Measurements from ENCODE around the gene ACAP1. TPM values are rescaled to one million over a fixed set of nuclear protein-coding genes. Genes with fewer than 3 reads are reported as not detected.

Gene ACAP1
- total RNA-seq, 1 donor from 2014 or later: 23.2 TPM

DNA sequence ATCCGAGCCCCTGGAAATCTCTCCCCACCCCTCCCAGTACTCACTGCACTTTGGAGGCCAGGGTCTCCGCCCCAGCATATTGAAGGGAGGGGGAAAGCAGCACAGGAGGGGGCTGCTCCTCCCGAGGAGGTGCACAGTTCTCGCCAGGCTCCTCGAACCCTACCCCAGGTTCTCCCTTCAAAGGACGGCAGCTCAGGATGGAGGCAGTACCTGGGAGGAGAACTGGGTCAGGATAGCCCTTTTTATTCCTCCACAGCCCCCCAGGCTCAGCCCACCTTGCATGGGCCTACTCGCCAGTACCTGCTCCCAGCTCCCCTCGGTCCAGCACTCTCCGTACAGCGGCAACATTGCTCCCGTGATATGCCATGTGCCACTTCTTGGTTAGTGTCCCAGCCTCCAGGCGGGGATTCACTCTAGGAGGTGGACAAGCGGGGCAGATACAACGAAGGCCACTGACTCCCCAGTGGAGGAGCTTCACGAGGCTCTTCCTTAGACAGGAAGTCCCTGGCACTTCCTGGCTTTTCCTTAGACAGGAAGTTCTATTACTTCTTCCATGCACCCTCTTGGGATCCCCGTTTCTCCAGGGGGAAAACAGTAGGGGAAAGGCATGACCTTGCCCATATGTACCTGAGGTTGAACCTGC, 19.0 kb upstream of the ACAP1 start:
- peaks cover 64% of the 10 kb centered on the region for H3K36me3 ChIP-seq
- intact Hi-C loops (cut with DNase I): no loop called here
- TF ChIP-seq, protein P1, sequence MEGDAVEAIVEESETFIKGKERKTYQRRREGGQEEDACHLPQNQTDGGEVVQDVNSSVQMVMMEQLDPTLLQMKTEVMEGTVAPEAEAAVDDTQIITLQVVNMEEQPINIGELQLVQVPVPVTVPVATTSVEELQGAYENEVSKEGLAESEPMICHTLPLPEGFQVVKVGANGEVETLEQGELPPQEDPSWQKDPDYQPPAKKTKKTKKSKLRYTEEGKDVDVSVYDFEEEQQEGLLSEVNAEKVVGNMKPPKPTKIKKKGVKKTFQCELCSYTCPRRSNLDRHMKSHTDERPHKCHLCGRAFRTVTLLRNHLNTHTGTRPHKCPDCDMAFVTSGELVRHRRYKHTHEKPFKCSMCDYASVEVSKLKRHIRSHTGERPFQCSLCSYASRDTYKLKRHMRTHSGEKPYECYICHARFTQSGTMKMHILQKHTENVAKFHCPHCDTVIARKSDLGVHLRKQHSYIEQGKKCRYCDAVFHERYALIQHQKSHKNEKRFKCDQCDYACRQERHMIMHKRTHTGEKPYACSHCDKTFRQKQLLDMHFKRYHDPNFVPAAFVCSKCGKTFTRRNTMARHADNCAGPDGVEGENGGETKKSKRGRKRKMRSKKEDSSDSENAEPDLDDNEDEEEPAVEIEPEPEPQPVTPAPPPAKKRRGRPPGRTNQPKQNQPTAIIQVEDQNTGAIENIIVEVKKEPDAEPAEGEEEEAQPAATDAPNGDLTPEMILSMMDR (IDR thresholded peaks at IDR 0.05): no peak

DNA sequence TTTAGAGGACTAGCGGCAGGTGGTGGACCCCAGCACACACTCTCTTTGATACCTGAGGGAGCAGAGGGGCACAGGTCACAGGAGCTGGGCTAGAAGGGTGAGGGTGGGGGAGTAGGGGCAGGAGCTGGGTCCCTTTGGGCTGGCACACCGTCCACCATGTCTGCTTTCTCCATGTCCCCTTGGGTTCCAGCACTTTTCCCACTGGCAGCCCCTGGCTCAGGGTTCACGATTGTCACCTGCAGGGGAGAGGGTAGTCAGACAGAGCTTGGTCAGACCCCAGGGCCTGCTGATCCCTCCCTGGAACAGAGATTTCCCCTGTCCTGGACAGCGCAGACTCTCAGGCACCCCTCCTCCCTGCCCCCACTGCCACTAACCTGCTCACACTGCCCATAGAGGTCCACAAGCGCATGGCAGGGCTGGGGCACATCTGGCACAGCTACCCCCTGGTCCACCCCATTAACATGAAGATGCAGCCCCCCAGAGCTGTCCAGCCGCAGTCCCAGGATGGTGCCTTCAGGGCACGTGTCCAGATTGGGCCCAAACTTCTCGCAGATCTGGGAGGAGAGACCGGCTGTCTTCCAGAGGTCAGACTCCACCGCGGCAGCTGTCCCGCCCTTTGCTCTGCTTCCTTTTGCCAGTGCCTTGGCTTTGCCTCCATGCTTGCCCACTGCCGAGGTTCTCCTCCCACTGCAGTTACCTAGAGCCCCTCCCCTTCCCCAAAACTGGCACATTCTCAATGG, 18.0 kb upstream of the ACAP1 start:
- TF ChIP-seq, protein P1 (IDR thresholded peaks at IDR 0.05): no peak
- Histone ChIP-seq H3K4me1 (peaks cover 19% of the 10 kb centered on the region), H3K27me3 (no peaks in the 10 kb centered on the region), H3K9me3 (no peaks in the 10 kb centered on the region), H3K27ac (no peak overlapping the region), H3K36me3 (peaks cover 64% of the 10 kb centered on the region), H3K4me3 (no peak overlapping the region)
- DNase-seq: no peak
- intact Hi-C loops (cut with DNase I): no loop called here
- no peak for ATAC-seq

More for the DNA sequence above, 19.0 kb upstream of the ACAP1 start:
- peaks cover 19% of the 10 kb centered on the region for H3K4me1 ChIP-seq
- H3K4me3 ChIP-seq: no peak overlapping the region
- H3K27ac ChIP-seq: no peak overlapping the region
- H3K27me3 ChIP-seq: no peaks in the 10 kb centered on the region
- ATAC-seq (no peak), DNase-seq (no peak)
- H3K9me3 ChIP-seq: no peaks in the 10 kb centered on the region

DNA sequence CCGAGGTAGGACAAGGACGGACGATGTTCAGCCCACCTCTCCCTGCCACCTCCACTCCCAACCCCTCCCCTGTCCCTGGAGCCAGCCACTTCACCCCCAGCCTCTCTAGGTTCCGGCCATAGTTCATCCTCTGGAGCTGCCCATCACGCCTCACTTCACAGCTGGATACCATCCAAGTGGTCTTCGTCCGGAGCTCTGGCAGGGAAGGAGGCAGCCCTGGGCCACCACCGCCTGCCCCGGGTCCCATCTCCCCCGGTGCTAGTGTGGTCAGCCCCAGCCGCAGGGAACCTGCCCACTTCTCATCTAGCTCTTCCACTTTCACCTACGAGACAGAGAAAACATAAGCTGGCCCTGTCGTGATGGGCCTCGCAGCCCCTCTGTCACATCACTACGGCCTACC, 14.9 kb upstream of the ACAP1 start:
- TF ChIP-seq, protein P1 (IDR thresholded peaks at IDR 0.05): no peak
- Histone ChIP-seq H3K36me3 (peaks cover 72% of the 10 kb centered on the region), H3K27ac (no peak overlapping the region)

DNA sequence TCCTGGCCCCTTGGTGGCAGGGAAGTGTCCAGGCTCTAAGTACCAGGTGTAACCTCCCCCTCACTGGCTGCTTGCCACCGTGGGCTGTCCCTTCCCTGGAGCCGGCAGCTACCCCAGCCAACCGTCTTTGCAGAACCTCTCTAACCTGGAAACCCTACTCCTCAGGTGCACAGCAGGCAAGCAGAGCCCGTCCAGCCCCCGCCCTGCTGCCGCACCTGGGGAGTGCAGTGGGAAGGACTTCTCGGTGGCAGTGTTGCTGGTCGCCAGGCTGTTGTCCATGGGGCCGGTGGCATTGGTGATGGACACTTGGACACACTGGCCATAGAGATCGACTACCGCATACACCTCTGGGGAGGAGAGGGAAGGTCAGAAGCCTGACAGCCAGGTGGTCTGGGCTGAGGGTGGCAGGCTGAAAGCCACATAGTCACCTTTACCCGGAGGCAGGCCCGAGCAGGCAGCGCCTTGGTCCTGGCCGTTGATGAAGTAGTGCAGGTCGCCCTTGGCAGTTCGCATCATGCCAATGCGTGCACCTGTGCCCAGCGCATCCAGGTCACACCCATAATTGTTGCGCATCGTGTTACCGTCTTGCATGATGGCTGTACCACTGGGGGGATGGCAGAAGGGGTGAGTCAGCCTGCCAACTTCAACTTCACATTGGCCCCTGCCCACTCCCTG, 13.7 kb upstream of the ACAP1 start:
- no peaks in the 10 kb centered on the region for H3K4me1 ChIP-seq
- intact Hi-C loops (cut with DNase I): no loop called here

More for the DNA sequence above, 14.9 kb upstream of the ACAP1 start:
- Histone ChIP-seq H3K4me1 (peaks cover under 1% of the 10 kb centered on the region), H3K27me3 (no peaks in the 10 kb centered on the region), H3K4me3 (no peak overlapping the region), H3K9me3 (no peaks in the 10 kb centered on the region)
- DNase-seq (no peak), ATAC-seq (no peak)
- intact Hi-C loops (cut with DNase I): no loop called here

DNA sequence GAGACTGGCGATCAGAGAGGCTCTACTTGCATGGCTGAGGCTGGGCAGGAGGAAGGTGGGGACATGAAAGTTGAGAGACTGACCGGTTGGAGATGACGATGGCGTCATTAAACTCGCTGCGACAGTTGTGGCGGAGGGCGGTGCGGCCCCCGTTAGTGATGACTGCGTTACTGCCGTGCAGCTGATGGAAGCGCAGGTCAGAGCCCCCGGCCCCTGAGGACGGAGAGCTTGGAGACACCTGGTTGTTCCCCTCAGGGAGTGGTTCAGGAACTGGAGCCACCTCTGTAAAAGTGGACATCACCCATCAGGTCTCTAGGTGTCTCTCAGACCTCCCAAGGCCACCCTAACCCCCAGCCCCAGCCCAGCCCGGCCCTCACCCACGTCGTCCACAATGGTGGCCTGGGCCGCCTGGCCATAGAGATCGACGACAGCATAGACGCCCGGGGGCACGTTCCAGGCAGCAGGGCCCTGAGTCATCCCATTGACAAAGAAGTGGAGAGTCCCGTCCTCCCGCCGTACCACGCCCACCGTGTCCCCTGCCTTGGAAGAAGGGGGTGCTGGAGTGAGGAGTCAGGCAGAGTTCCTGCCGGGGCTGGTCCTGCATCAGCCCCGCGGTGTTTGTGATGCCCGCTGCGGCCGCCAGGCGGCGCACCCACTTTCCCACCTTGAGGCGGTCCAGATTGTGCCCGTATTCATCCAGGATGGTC, 12.4 kb upstream of the ACAP1 start:
- TF ChIP-seq, protein P1 (IDR thresholded peaks at IDR 0.05): peak; percentile 74
- Histone ChIP-seq H3K4me1 (peaks cover 10% of the 10 kb centered on the region), H3K27ac (no peak overlapping the region), H3K36me3 (peaks cover 52% of the 10 kb centered on the region), H3K9me3 (no peaks in the 10 kb centered on the region), H3K4me3 (no peak overlapping the region), H3K27me3 (no peaks in the 10 kb centered on the region)
- DNase-seq (peak; percentile 77), ATAC-seq (peak; percentile 47)
- intact Hi-C loops (cut with DNase I): no loop called here

More for the DNA sequence above, 13.7 kb upstream of the ACAP1 start:
- H3K36me3 ChIP-seq: peaks cover 64% of the 10 kb centered on the region
- H3K27ac ChIP-seq: no peak overlapping the region
- TF ChIP-seq, protein P1 (IDR thresholded peaks at IDR 0.05): no peak
- H3K27me3 ChIP-seq: no peaks in the 10 kb centered on the region
- DNase-seq: no peak
- no peaks in the 10 kb centered on the region for H3K9me3 ChIP-seq
- ATAC-seq: no peak
- H3K4me3 ChIP-seq: no peak overlapping the region
